HG03103 (cell line): ENCODE data around the gene KLHL36.
A peak's percentile ranks its signal among the peaks of the same experiment; 100 is the strongest.
"Not testable (repeated sequence)": the region's sequence is repeated elsewhere in the genome, so short reads cannot be mapped to it uniquely, and the experiment has no call there.

Experiments used
- ATAC-seq: cut with Tn5 transposase; IDR thresholded peaks from one replicate; pipeline ENCODE4 v1.9.1; 2021; ENCODE audit warnings: low read depth; ENCODE audit not compliant: unreplicated experiment

Gene KLHL36

GRCh38 chr16:84690088-84690819 is 41.9 kb downstream of the KLHL36 start:
- no peak for ATAC-seq

- no peak for ATAC-seq
Measured at GRCh38 chr16:84692451-84693214, 44.3 kb downstream of the KLHL36 start.

- not testable (repeated sequence) for ATAC-seq
Measured at GRCh38 chr16:84693869-84694268, 45.6 kb downstream of the KLHL36 start.

GRCh38 chr16:84694980-84695379 is 46.7 kb downstream of the KLHL36 start:
- ATAC-seq, result no peak

GRCh38 chr16:84699147-84699711 is 50.9 kb downstream of the KLHL36 start:
- ATAC-seq, result peak; percentile 7

- ATAC-seq, result peak; percentile 69
Measured at GRCh38 chr16:84699712-84700445, 51.6 kb downstream of the KLHL36 start, which contains the start of gene USP10. USP10 (plus strand) TSS chr16:84700000; CDS start chr16:84700091, 91 bp downstream.

GRCh38 chr16:84700446-84701300 is 52.4 kb downstream of the KLHL36 start:
- peak; percentile 5 for ATAC-seq

GRCh38 chr16:84703681-84704080 is 55.4 kb downstream of the KLHL36 start:
- no peak for ATAC-seq

GRCh38 chr16:84704253-84704652 is 55.9 kb downstream of the KLHL36 start:
- ATAC-seq, result no peak

- ATAC-seq, result no peak
Measured at GRCh38 chr16:84706856-84707255, 58.5 kb downstream of the KLHL36 start.

- ATAC-seq, result no peak
Measured at GRCh38 chr16:84709609-84710008, 61.3 kb downstream of the KLHL36 start.

- ATAC-seq, result no peak
Measured at GRCh38 chr16:84710686-84711085, 62.4 kb downstream of the KLHL36 start.
